H1 (cell line): ENCODE results near the gene ACTN4. TPM values are rescaled to one million over a fixed set of nuclear protein-coding genes. Genes with fewer than 3 reads are reported as not detected.

Source experiments
- CTCF ChIA-PET: fragments of 300-600 bp; sonication (Branson Sonifier 250); formaldehyde crosslinking; loops from one replicate; lab custom pipeline; 2021; ENCODE audit not compliant: partially characterized antibody; lab: Charles Lee
- POLR2A ChIA-PET: fragments of 300-600 bp; sonication (Branson Sonifier 250); formaldehyde crosslinking; loops from one replicate; lab custom pipeline; 2021; ENCODE audit warnings: inconsistent platforms; ENCODE audit not compliant: partially characterized antibody; lab: Charles Lee
- DNase-seq, 2 experiments: peaks; one replicate each; pipeline versions ENCODE4 v3.0.0 to v3.0.0-alpha.2; 2010 to 2022; ENCODE audit warnings: low spot score in 2 of 2, low read depth in 1 of 2, mixed read lengths in 1 of 2
- FAIRE-seq: peaks from 2 replicates; lab custom pipeline; 2011; peaks lifted over from hg19 to GRCh38; lab: Jason Lieb, UNC
- H2AFZ ChIP-seq: 2 replicates; pipeline ENCODE4 v1.8.1; 2012; ENCODE audit warnings: low read length, inconsistent platforms
- H2AK5ac ChIP-seq: 2 replicates; pipeline ENCODE4 v1.6.1; 2013; ENCODE audit warnings: low read depth, low read length
- H2BK120ac ChIP-seq: replicated peaks from 2 replicates; pipeline ENCODE3; 2013; ENCODE audit warnings: low read depth, low read length, inconsistent platforms
- H2BK12ac ChIP-seq: 2 replicates; pipeline ENCODE4 v1.6.1; 2013; ENCODE audit warnings: low read depth, low read length
- H2BK15ac ChIP-seq: 2 replicates; pipeline ENCODE4 v1.6.1; 2013; ENCODE audit warnings: low read length
- H2BK20ac ChIP-seq: 2 replicates; pipeline ENCODE4 v1.6.1; 2013; ENCODE audit warnings: low read length
- H2BK5ac ChIP-seq: 2 replicates; pipeline ENCODE4 v1.6.1; 2013; ENCODE audit warnings: low read depth, low read length
- H3K14ac ChIP-seq: 2 replicates; pipeline ENCODE4 v1.6.1; 2013; ENCODE audit warnings: inconsistent platforms; ENCODE audit not compliant: insufficient read length
- H3K18ac ChIP-seq: 2 replicates; pipeline ENCODE4 v1.6.1; 2013; ENCODE audit warnings: low read length; ENCODE audit errors: extremely low read depth
- H3K23ac ChIP-seq: 2 replicates; pipeline ENCODE4 v1.6.1; 2013; ENCODE audit warnings: inconsistent platforms; ENCODE audit not compliant: insufficient read length
- H3K23me2 ChIP-seq: 2 replicates; pipeline ENCODE4 v1.6.1; 2013; ENCODE audit warnings: low read depth, low read length
- H3K27ac ChIP-seq: 2 replicates; pipeline ENCODE4 v1.6.1; 2011; ENCODE audit warnings: low read depth, low read length, inconsistent platforms
- H3K27me3 ChIP-seq, 4 experiments: replicated peaks in 1 of 4; 1 replicate in 1 of 4; 2 replicates in 3 of 4; pipeline versions ENCODE4 v1.6.1 to v1.8.1; 2011 to 2013; ENCODE audit warnings: low read length in 3 of 4, mild to moderate bottlenecking in 3 of 4, inconsistent platforms in 2 of 4, mixed read lengths in 2 of 4, moderate library complexity in 1 of 4; ENCODE audit not compliant: control insufficient read depth in 3 of 4, insufficient read depth in 3 of 4; ENCODE audit errors: extremely low read depth in 1 of 4
- H3K36me3 ChIP-seq, 4 experiments: 2 replicates each; pipeline versions ENCODE4 v1.6.1 to v1.8.1; 2011 to 2013; ENCODE audit warnings: mild to moderate bottlenecking in 4 of 4, low read length in 3 of 4, moderate library complexity in 2 of 4, control low read depth in 1 of 4, inconsistent platforms in 1 of 4; ENCODE audit not compliant: insufficient read depth in 4 of 4, control insufficient read depth in 2 of 4
- H3K4ac ChIP-seq: replicated peaks from 2 replicates; pipeline ENCODE3; 2013; ENCODE audit warnings: low read length, low read depth, mixed read lengths, inconsistent platforms; ENCODE audit not compliant: insufficient read length
- H3K4me1 ChIP-seq, 4 experiments: replicated peaks in 1 of 4; 1 replicate in 1 of 4; 2 replicates in 3 of 4; pipeline versions ENCODE4 v1.6.1 to v1.8.1; 2011 to 2013; ENCODE audit warnings: low read length in 3 of 4, inconsistent platforms in 2 of 4, mixed read lengths in 1 of 4; ENCODE audit not compliant: insufficient read depth in 4 of 4, control insufficient read depth in 3 of 4
- H3K4me2 ChIP-seq, 2 experiments: 2 replicates each; pipeline versions ENCODE4 v1.6.1 to v1.8.1; 2011 to 2013; ENCODE audit warnings: low read depth in 2 of 2, low read length in 2 of 2, control low read depth in 1 of 2, inconsistent platforms in 1 of 2, mild to moderate bottlenecking in 1 of 2; ENCODE audit not compliant: insufficient read depth in 1 of 2
- H3K4me3 ChIP-seq, 4 experiments: fragments of 200-600, 300-600 bp in 1 of 4; sonication (generic), shearing (Covaris generic), sonication (Bioruptor Twin) in 1 of 4; 2 replicates each; pipeline versions ENCODE4 v1.5.1 to v1.8.1; 2011 to 2016; ENCODE audit warnings: low read length in 4 of 4, low read depth in 3 of 4, control low read depth in 2 of 4, inconsistent platforms in 2 of 4, mild to moderate bottlenecking in 2 of 4, mixed read lengths in 1 of 4, moderate library complexity in 1 of 4; ENCODE audit not compliant: insufficient read depth in 2 of 4; ENCODE audit errors: extremely low read depth in 1 of 4
- H3K56ac ChIP-seq: replicated peaks from 2 replicates; pipeline ENCODE3; 2013; ENCODE audit warnings: low read depth, mild to moderate bottlenecking, mixed read lengths, low read length, inconsistent platforms; ENCODE audit not compliant: insufficient read length
- H3K79me1 ChIP-seq: 2 replicates; pipeline ENCODE4 v1.6.1; 2013; ENCODE audit warnings: low read depth, low read length, control low read depth
- H3K79me2 ChIP-seq, 2 experiments: 2 replicates each; pipeline versions ENCODE4 v1.6.1 to v1.8.1; 2012 to 2013; ENCODE audit warnings: low read length in 2 of 2, mild to moderate bottlenecking in 2 of 2, inconsistent platforms in 1 of 2; ENCODE audit not compliant: insufficient read depth in 2 of 2, control insufficient read depth in 1 of 2
- H3K9ac ChIP-seq, 4 experiments: replicated peaks in 1 of 4; 1 replicate in 1 of 4; 2 replicates in 3 of 4; pipeline versions ENCODE4 v1.6.1 to v1.8.1; 2011 to 2013; ENCODE audit warnings: low read depth in 3 of 4, low read length in 3 of 4, control low read depth in 2 of 4, mild to moderate bottlenecking in 2 of 4, moderate library complexity in 2 of 4, inconsistent platforms in 1 of 4; ENCODE audit errors: extremely low read depth in 1 of 4
- H3K9me3 ChIP-seq, 2 experiments: 2 replicates each; pipeline versions ENCODE4 v1.6.1 to v1.8.1; 2012 to 2013; ENCODE audit warnings: mild to moderate bottlenecking in 2 of 2, moderate library complexity in 2 of 2, control low read depth in 1 of 2, inconsistent platforms in 1 of 2, low read depth in 1 of 2, low read length in 1 of 2, mixed read lengths in 1 of 2; ENCODE audit not compliant: insufficient read depth in 2 of 2
- H4K20me1 ChIP-seq, 2 experiments: replicated peaks in 1 of 2; 2 replicates each; pipeline versions ENCODE3 to v1.8.1; 2011 to 2013; ENCODE audit warnings: inconsistent platforms in 2 of 2, low read length in 2 of 2, mild to moderate bottlenecking in 1 of 2; ENCODE audit not compliant: insufficient read depth in 2 of 2, control insufficient read depth in 1 of 2
- H4K5ac ChIP-seq: 2 replicates; pipeline ENCODE4 v1.6.1; 2013; ENCODE audit warnings: low read length, low read depth, mixed read lengths, inconsistent platforms; ENCODE audit not compliant: insufficient read length
- H4K8ac ChIP-seq: 2 replicates; pipeline ENCODE4 v1.8.0; 2013; ENCODE audit warnings: mild to moderate bottlenecking, moderate library complexity, low read length, inconsistent platforms; ENCODE audit not compliant: insufficient read depth; ENCODE audit errors: extremely low read depth
- H4K91ac ChIP-seq: replicated peaks from 2 replicates; pipeline ENCODE3; 2013; ENCODE audit warnings: low read length, mixed read lengths, inconsistent platforms; ENCODE audit not compliant: insufficient read length
- CEBPB ChIP-seq: IDR thresholded peaks from 2 replicates; pipeline ENCODE4 v1.6.1; 2012; ENCODE audit warnings: low read depth, low read length
- KDM4A ChIP-seq: IDR thresholded peaks from one replicate; pipeline ENCODE4 v1.7.1; 2012; ENCODE audit warnings: low read depth, mild to moderate bottlenecking, moderate library complexity, low read length, inconsistent platforms; ENCODE audit not compliant: severe bottlenecking
- KDM5A ChIP-seq: fragments of 200-600 bp; IDR thresholded peaks from 2 replicates; pipeline ENCODE4 v1.7.1; 2012; ENCODE audit warnings: mild to moderate bottlenecking, low read length, inconsistent platforms, mixed read lengths
- POLR2A ChIP-seq, 2 experiments: IDR thresholded peaks; 1 replicate in 1 of 2; 2 replicates in 1 of 2; pipeline ENCODE4 v1.6.1; 2011; ENCODE audit warnings: low read depth in 2 of 2, low read length in 2 of 2, mild to moderate bottlenecking in 2 of 2; ENCODE audit errors: control extremely low read depth in 1 of 2
- SAP30 ChIP-seq: fragments of 300-600 bp; sonication (generic); IDR thresholded peaks from 2 replicates; pipeline ENCODE4 v1.7.1; 2012; ENCODE audit warnings: low read length, moderate library complexity, mild to moderate bottlenecking, inconsistent platforms; ENCODE audit not compliant: insufficient read depth, insufficient replicate concordance
- SIN3A ChIP-seq, 2 experiments: IDR thresholded peaks in 1 of 2; conservative IDR thresholded peaks in 1 of 2; 2 replicates each; pipeline ENCODE4 v1.6.1; 2011 to 2012; ENCODE audit warnings: low read length in 2 of 2, improper control_type of control experiment in 1 of 2, low read depth in 1 of 2, mild to moderate bottlenecking in 1 of 2
- SP1 ChIP-seq: IDR thresholded peaks from 2 replicates; pipeline ENCODE4 v1.6.1; 2011; ENCODE audit warnings: low read depth, low read length
- SRF ChIP-seq: IDR thresholded peaks from 2 replicates; pipeline ENCODE4 v1.6.1; 2011; ENCODE audit warnings: mild to moderate bottlenecking, low read depth, low read length, moderate library complexity
- SUZ12 ChIP-seq: fragments of 200-600 bp; sonication (generic); IDR thresholded peaks from 2 replicates; pipeline ENCODE4 v1.6.1; 2012; ENCODE audit warnings: mild to moderate bottlenecking, inconsistent platforms, low read length, moderate library complexity, mixed read lengths
- YY1 ChIP-seq: IDR thresholded peaks from 2 replicates; pipeline ENCODE4 v1.6.1; 2011; ENCODE audit warnings: low read depth, mild to moderate bottlenecking, low read length
- ZNF274 ChIP-seq: IDR thresholded peaks from 2 replicates; pipeline ENCODE4 v1.7.0; 2012; ENCODE audit warnings: low read length, borderline replicate concordance; ENCODE audit errors: extremely low read depth
- WGBS, 2 experiments: shearing (Covaris generic) in 1 of 2; methylation state at CpG; one replicate each; pipeline versions ENCODE4 v1.1.6 to v1.1.7; 2013 to 2015; ENCODE audit warnings: low lambda C conversion rate in 2 of 2, mixed read lengths in 2 of 2, inconsistent platforms in 1 of 2, low coverage in 1 of 2, missing lambda C conversion rate in 1 of 2; ENCODE audit not compliant: insufficient replicate concordance in 2 of 2, insufficient coverage in 1 of 2, insufficient read length in 1 of 2; ENCODE audit errors: extremely low coverage in 1 of 2, missing lambda C conversion rate in 1 of 2; 5-methylcytosine and 5-hydroxymethylcytosine counted together
- polyA plus RNA-seq, 7 experiments: library from polyadenylated mRNA; depleted of rRNA in 3 of 7; stranded (reverse) in 5 of 7; unstranded in 2 of 7; fragments of >200 nt in 5 of 7; fragments of 200-250 nt in 2 of 7; gene quantifications; 1 replicate in 5 of 7; 2 replicates in 1 of 7; 4 replicates in 1 of 7; pipeline versions ENCODE4 v1.2.1 to v1.2.3, GENCODE V29; 2011 to 2013; ENCODE audit warnings: missing spikeins in 2 of 7, mixed read lengths in 2 of 7
- total RNA-seq: library from RNA; stranded (reverse); fragmentation: NEBNext Ultra II Directional; extraction: Animal tissue kit (Norgen Biotek cat#: 25700); gene quantifications from 2 replicates; pipeline ENCODE4 v1.2.1, GENCODE V29; 2021

Gene ACTN4
- total and polyA plus RNA-seq, 2 of the 8 experiments (the other 6 are each of a cell fraction or from before 2014, with no cell fraction given): 211 to 520 TPM

- Histone ChIP-seq H2AK5ac (peak overlapping the region; percentile 29), H2BK20ac (peak overlapping the region; percentile 77; the same call in 1 of the 2 replicates), H4K5ac (peak overlapping the region; percentile 82), H3K18ac (peak overlapping the region; percentile 93), H2BK120ac (peak overlapping the region; percentile 67), H3K4me2 (peak overlapping the region; percentile 54 to 55), H3K23ac (no peak overlapping the region), H4K8ac (peak overlapping the region; percentile 51; the same call in 1 of the 2 replicates), H3K9me3 (no peaks in the 10 kb centered on the region), H3K9ac (peak overlapping the region in 3 of 4 experiments; percentile 56 to 61 (median 60); a peak in 6 of 7 replicates), H4K20me1 (peaks cover 0 to 4% of the 10 kb centered on the region in 2 experiments), H3K4ac (peak overlapping the region; percentile 91), H3K23me2 (peaks cover 1% of the 10 kb centered on the region; the same call in 1 of the 2 replicates), H3K14ac (peak overlapping the region; percentile 69), H2BK15ac (0 out of 2 replicates have a peak overlapping the region, but pooled peaks have one; percentile 97), H3K27ac (peak overlapping the region; percentile 95), H3K79me1 (peaks cover 12% of the 10 kb centered on the region), H3K4me3 (peak overlapping the region in 3 of 4 experiments; percentile 17 to 36 (median 24); a peak in 3 of 8 replicates), H2BK12ac (peak overlapping the region; percentile 86; the same call in 1 of the 2 replicates), H3K56ac (peak overlapping the region; percentile 21), H2AFZ (no peak overlapping the region), H3K36me3 (no peaks in the 10 kb centered on the region), H3K4me1 (peaks cover 28 to 46% (median 41%) of the 10 kb centered on the region in 4 experiments), H3K79me2 (peaks cover 10 to 91% of the 10 kb centered on the region in 2 experiments), H3K27me3 (no peaks in the 10 kb centered on the region), H2BK5ac (peak overlapping the region; percentile 90), H4K91ac (peak overlapping the region; percentile 98)
- ChIA-PET POLR2A (interaction anchor here (0.6 to 23.4 kb wide), 14 partner anchors 7 to 195 kb away, joined by 3 to 495 read pairs (median 4); partner anchors contain the start of gene ACTN4), CTCF (interaction anchor here (0.8 to 2.7 kb wide), 12 partner anchors 7 to 51 kb away, joined by 3 to 29 read pairs (median 4); no protein-coding TSS in a partner anchor)
- DNase-seq (peak in 1 of 2 experiments; percentile 63), FAIRE-seq (no peak)
- WGBS, 2 experiments: 31% methylated on average over 10 of the region's 10 CpGs; no CpG with 5 or more reads in 1 of the 2 experiments
- TF ChIP-seq POLR2A (IDR thresholded peaks at IDR 0.05; ENCODE audit: control extremely low read depth in 1 of 2, low read depth in 2 of 2, low read length in 2 of 2) (peak in 1 of 2 experiments; percentile 71; a peak in 2 of 3 replicates), CEBPB (no peak), KDM4A (no peak), KDM5A (no peak), SRF (no peak), SIN3A (conservative IDR thresholded peaks at IDR 0.05 in 1 of 2, IDR thresholded peaks at IDR 0.05 in 1 of 2; ENCODE audit: low read depth in 1 of 2, low read length in 2 of 2) (no peak), ZNF274 (no peak), SUZ12 (no peak), SAP30 (no peak), YY1 (no peak), SP1 (0 out of 2 replicates have a peak, but pooled peaks have one; percentile 24)
These were observed 38.4 kb downstream of the ACTN4 start for GRCh38 chr19:38685666-38686529.
